ENCODE measurements around the gene ZNF641.

The ZNF641 gene

DNA sequence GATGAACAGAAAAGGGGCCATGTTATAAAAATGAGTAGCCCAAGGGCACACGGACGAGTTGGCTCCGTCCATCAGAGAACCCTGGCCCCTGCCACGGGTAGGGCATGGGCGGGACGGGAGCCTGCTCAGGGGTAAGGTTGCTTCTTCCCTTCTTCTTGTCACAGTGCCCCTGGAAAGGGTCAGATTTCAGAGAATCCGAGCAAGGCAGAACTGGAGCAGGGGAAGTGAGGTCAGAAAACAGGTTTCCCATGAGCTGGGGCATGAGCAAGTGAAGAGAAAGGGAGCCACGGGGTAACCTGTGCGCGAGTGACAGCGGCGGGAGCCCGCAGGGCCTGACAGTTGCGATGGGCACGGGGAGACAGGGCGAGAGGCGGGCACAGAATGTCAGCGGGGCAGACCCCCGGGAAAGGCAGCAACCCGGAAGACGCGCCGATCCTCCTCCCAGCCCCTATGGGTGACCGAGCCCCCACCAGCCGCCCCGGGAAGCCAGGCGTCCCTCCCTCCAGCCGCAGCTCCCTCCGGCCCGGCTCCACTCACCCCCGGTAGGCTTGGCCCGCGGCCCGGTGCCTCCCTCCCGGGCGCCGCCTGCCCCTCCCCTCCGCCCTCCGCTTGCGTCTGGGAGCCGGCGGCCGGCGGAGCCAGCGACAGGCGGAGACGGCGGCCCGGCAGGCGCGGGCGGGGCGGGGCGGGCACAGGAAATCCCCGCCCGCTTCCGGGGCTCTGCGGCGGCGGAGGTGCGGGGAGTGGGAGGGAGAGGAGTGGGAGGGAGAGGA is at the start of gene ZNF641:
Gene ZNF641, minus strand, starts transcription at position 671 of the 773 bp plus-strand sequence. CDS start 2,829 bp downstream, outside the sequence.
- DNase-seq, result no peak

- DNase-seq, result no peak
These were observed 39.3 kb upstream of the ZNF641 start for GRCh38 chr12:48390026-48390425.

DNA sequence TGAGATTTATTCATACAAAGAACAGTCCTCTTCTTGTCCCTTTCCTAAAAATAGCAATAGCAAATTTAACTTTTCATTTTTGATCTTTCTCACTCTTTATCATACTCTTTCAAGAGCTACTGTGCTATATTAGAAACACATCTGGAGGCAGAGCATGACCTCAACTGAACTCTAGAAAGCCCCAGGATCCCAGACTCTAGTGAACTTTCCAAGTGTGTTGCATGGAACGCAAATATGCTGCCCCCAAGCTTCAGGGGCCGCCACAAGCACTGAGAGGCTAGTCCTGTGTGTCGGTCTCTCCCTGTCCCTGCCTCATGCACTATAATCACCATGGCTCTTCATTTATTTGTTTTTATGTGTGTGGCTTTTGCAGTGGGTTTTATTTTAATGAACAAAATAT is 38.7 kb upstream of the ZNF641 start:
- no peak for DNase-seq

- no peak for DNase-seq
These were observed 38.2 kb upstream of the ZNF641 start for GRCh38 chr12:48388938-48389337.

DNA sequence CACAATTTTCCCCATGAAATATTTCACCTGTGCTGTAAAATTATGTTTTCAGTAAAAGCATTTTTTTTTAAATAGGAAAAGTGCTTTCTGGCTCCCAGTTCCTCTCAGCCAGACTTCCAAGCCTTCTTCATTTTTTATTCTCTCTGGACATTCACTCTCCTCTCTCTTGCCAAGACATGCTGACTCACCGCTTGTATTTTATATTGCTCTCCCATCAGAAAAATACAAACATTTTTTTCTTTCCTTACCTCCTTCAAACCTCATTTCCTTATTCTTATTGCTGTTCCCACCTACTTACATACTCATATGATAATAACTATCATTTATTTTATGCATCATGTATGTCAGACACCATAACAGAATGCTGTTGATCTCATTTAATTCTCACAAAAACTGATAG is 37.7 kb upstream of the ZNF641 start:
- DNase-seq, result no peak

- no peak for DNase-seq
These were observed 29.9 kb upstream of the ZNF641 start for GRCh38 chr12:48380596-48380995.

GRCh38 chr12:48379794-48380193 is 29.1 kb upstream of the ZNF641 start:
- DNase-seq, result no peak

- DNase-seq, result no peak
These were observed 26.9 kb upstream of the ZNF641 start for GRCh38 chr12:48377646-48378045.

- DNase-seq, result no peak
These were observed 23.4 kb upstream of the ZNF641 start for GRCh38 chr12:48374164-48374563.

DNA sequence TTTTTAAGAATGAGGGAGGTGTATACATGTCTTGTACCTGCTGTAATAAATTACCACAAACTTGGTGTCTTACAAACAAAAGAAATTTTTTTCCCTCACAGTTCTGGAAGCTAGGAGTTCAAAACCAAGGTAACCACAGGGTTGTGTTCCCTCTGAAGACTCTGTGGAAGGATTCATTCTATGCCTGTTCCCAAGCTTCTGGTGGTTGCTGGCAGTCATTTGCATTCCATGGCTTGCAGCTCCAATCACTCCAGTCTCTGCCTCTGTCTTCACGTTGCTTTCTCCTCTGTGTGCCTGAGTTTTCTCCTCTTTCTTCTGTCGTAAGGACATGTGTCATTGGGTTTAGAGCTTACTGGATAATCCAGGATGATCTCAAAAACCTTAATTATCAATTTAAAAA is 15.4 kb upstream of the ZNF641 start:
- no peak for DNase-seq

DNA sequence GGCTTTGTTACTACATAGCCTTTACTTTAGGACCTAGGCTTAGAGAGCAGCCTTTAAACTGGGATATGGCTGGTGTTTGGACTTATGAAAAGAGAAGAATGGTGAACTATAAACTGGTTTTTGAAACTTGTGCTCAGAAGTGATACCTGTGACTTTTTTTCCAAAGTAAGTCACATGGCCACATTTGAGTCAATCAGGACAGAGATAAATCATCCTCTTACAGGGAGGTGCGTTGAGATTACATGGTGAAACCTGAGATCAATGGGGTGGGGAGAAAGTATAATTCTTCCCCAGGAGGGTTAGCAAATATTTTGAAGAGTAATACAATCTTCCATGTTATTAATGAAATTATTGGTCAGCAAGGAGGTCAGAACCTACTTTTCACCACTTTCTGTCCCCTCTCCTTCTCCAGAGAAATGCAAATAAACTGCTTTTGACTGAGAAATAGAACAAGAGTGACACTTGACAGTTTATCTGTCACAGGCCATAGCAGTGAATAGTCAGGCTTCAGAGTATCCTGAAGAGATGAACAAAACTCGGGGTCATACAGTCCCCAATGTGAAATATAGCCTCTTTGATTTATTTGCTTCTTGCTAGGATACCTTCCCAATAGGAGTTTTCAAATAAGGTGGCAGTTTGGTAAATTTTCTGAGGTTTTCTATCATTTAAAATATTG is 11.1 kb upstream of the ZNF641 start:
- no peak for DNase-seq

DNA sequence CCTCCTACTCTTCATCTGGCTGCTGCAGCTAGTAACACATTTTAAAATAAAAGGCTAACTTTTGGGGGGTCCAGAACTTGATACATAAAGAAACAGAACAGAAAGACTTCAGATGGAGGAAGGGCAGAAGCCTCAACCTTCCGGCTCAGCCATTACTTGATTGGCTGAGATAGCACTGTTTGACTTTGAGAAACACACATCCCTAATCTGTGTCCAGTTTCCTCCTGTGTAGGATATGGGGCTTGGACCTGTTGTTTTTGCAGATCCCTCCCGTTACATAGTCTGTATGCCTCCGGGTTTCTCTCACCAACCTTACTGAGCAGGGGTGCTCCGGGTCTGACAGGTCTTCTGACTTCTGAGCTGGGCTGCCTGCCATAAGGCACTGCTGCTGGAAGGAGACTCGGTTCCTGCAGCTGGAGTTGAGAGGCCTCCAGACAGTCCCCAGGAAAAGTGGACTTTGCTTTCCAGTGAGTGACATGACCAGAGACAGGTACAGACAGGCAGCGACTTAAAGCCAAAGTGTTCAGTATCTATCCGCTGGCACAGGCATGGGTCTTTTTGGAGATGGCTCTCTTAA is 8.3 kb upstream of the ZNF641 start:
- DNase-seq, result no peak

- DNase-seq, result no peak
These were observed 5.5 kb upstream of the ZNF641 start for GRCh38 chr12:48356041-48356768.

GRCh38 chr12:48352157-48352760 is 1.5 kb upstream of the ZNF641 start:
- no peak for DNase-seq

GRCh38 chr12:48351022-48351708 is 446 bp upstream of the ZNF641 start:
- DNase-seq, result no peak

GRCh38 chr12:48349471-48349870 is 1.2 kb downstream of the ZNF641 start:
- DNase-seq, result no peak

DNA sequence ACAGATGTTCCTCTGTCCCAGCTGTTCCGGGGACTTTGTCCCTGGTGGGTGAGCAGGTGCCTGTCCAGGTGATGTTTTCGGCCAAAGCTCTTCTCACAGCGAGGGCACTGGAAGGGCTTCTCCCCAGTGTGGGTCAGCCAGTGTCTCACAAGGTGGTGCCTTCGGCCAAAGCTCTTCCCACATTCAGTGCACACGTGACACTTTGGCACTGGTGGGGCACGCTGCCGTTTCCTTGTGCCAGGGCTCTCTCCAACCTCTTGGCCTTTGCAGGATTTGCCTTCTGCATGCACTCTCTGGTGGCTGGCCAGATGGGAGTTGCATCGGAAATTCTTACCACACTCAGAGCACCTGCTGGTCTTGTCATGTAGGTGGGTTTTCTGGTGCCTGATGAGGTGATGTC is 7.7 kb downstream of the ZNF641 start:
- no peak for DNase-seq

DNA sequence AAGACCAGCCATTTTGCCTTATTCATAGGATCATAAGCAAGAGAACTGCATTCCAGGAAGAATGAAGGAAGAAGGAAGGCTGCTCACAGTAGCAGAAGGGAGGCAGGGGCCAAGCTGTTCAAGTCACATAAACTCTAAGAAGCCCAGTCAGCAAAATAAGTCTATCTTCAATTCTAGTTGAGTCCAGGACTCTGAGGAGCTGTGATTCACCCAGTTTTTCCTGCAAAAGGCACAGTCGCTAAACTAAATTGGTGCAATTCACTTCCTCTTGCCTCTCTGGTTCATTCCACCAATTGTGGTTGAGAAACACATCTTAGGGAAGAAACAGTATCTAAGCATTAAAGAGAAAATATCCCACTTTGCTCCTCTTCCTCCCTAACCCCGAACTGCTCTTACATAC is 9.8 kb downstream of the ZNF641 start:
- DNase-seq, result no peak

DNA sequence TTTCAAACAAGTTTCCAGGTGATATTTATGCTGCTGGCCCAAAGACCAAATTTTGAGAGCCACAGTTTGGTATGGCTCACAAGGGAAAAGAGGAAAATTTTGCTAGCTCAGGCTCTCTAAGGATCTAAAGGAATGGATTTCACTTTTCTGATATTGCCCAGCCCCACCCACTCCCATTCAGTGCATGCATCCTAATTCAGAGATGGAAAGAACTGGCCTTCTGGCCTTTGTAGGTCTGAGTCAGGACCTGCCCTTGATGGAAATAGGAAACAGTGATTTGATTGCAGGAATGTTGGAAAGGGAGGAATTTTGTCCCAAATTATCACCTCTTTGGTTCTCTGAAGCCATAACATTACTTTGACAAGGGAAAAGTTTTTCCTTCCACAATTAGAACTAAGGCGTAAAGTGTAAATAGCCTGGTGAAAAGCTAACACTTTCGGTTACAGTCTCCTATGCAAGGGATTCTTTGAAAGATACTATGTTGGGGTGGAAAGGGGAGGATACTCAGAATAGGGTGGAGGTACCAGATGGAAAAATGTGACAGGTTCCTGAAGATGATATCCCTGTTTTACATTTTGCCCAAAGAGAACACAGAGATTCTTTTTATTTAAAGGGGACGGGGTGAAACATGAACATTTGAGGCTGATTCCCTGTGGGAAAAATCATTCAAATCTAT is 11.1 kb downstream of the ZNF641 start:
- no peak for DNase-seq

GRCh38 chr12:48336564-48336963 is 14.2 kb downstream of the ZNF641 start:
- no peak for DNase-seq

GRCh38 chr12:48336061-48336460 is 14.7 kb downstream of the ZNF641 start:
- no peak for DNase-seq

DNA sequence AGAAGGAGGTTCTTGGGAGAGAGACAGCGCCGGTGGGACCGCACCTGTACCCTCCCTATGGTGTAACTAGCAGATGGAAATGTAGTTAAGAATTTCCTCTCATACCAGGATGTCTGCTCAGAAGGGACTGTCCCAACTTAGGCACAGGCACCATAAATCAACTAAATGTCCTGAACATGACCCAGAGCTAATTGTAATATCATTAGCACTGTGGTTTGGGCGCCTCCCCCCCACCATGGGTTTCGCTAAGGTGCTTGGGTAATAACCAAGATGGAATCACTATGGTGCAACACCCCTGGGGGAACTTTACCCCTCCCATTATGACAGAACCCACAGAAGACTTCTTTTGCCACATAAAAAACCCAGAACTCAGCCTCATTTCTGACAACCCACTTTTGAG is 15.9 kb downstream of the ZNF641 start:
- DNase-seq, result no peak

All from T1000 (cell line).